BLaER1 (cell line): ENCODE results near the gene TSSK6.
A peak's percentile ranks its signal among the peaks of the same experiment; 100 is the strongest.

ENCODE experiments used
- H3K27ac ChIP-seq: shearing (Covaris generic); formaldehyde crosslinking; 2 replicates; pipeline ENCODE4 v1.8.1; 2022
- H3K27me3 ChIP-seq: shearing (Covaris generic); formaldehyde crosslinking; 2 replicates; pipeline ENCODE4 v1.8.1; 2022
- H3K36me3 ChIP-seq: shearing (Covaris generic); formaldehyde crosslinking; 2 replicates; pipeline ENCODE4 v1.8.1; 2022
- H3K4me1 ChIP-seq: shearing (Covaris generic); formaldehyde crosslinking; 2 replicates; pipeline ENCODE4 v1.8.1; 2022
- H3K4me2 ChIP-seq: shearing (Covaris generic); formaldehyde crosslinking; 2 replicates; pipeline ENCODE4 v1.8.1; 2022
- H3K4me3 ChIP-seq: shearing (Covaris generic); formaldehyde crosslinking; 2 replicates; pipeline ENCODE4 v1.8.1; 2022
- H3K9ac ChIP-seq: shearing (Covaris generic); formaldehyde crosslinking; 2 replicates; pipeline ENCODE4 v1.8.1; 2022
- H3K9me3 ChIP-seq: shearing (Covaris generic); formaldehyde crosslinking; 2 replicates; pipeline ENCODE4 v1.8.1; 2022
- H4K20me1 ChIP-seq: shearing (Covaris generic); formaldehyde crosslinking; 2 replicates; pipeline ENCODE4 v1.8.1; 2022
- Cebpa-rat ChIP-seq: shearing (Covaris generic); IDR thresholded peaks from 2 replicates; pipeline ENCODE4 v1.8.1; 2022

TSSK6 gene

DNA sequence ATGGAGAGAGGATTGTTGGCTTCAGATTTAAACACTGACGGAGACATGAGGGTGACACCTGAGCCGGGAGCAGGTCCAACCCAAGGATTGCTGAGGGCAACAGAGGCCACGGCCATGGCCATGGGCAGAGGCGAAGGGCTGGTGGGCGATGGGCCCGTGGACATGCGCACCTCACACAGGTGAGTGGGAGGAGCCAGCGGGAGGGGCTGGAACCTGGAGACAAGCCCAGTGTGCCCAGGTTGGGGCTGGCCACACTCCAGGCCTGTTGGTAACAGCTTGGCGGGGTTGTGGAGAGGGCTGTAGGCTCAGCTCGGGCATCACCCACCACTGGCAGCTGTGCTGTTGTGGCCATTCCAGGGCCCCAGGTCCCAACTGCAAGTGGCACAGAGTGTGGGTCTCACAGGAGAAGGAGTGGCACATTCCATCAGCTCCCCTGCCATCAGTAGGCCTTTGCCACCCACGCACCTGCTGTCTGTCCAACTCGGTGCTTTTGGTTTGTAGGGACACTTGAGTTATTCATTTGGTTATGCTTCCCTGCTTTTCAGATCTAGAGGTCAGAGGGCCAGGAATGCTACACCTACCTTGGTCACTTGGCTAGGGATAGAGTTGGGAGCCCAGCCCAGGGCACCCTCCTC, 49.8 kb downstream of the TSSK6 start:
- Histone ChIP-seq H3K27ac (no peak overlapping the region), H3K4me2 (no peak overlapping the region), H3K4me1 (peaks cover 38% of the 10 kb centered on the region), H3K27me3 (no peaks in the 10 kb centered on the region), H3K36me3 (peaks cover 72% of the 10 kb centered on the region), H3K9ac (no peak overlapping the region), H3K4me3 (0 out of 2 replicates have a peak overlapping the region, but pooled peaks have one; percentile 2), H3K9me3 (peaks cover 59% of the 10 kb centered on the region), H4K20me1 (peaks cover 63% of the 10 kb centered on the region)
- no peak for TF ChIP-seq Cebpa-rat

DNA sequence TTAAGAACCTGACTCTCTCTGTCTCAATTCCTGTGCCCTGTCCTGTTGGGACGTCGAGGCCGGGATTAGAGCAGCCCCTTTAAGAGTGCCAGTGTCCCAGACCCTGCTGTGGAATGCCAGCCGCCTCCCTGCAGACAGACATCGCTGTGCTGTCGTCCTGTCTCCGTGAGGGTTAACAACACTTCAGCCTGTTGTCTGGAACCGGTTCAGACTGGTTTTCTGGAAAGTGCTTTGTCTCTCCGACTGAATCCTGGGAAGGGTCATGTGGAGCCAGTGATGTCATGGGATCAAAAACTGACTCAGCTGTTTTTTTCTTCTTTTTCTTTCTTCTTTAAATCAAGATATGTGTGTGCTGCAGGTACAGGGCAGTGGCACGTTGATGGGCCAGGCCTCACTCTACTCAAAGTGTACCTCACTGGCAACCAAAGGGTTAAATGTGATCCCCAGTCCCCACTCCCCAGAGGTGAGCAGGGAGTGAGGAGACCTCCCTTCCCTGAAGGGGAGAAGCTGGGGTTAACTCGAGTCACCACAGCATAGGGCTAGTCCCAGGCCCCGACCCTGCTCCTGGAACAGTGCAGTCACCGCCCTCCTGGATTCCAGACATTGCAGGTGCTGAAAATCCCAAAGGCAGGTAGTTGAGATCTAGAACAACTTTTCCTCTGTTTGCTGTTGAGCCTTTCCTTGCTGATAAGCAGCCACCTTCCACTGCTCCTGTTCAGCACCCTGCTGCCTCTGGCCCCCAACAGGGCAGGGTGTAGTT, 50.8 kb downstream of the TSSK6 start:
- H4K20me1 ChIP-seq: peaks cover 65% of the 10 kb centered on the region
- H3K36me3 ChIP-seq: peaks cover 61% of the 10 kb centered on the region
- no peak overlapping the region for H3K4me3 ChIP-seq
- TF ChIP-seq Cebpa-rat: no peak
- H3K9me3 ChIP-seq: peaks cover 57% of the 10 kb centered on the region
- H3K4me2 ChIP-seq: no peak overlapping the region
- H3K9ac ChIP-seq: no peak overlapping the region
- no peaks in the 10 kb centered on the region for H3K27me3 ChIP-seq
- H3K4me1 ChIP-seq: peaks cover 46% of the 10 kb centered on the region
- 0 out of 2 replicates have a peak overlapping the region, but pooled peaks have one; percentile 5 for H3K27ac ChIP-seq
